SU-DHL-6 (cell line): ENCODE results near the gene SEMA6D.

ENCODE experiments used
- H2AFZ ChIP-seq: fragments of 200-600 bp; sonication (generic); 2 replicates; pipeline ENCODE4 v1.6.1; 2014; ENCODE audit warnings: low read depth, mild to moderate bottlenecking, moderate library complexity, mixed read lengths, antibody characterized with exemption, low read length; ENCODE audit not compliant: severe bottlenecking
- H3F3A ChIP-seq: fragments of 200-600 bp; shearing (Covaris generic); 2 replicates; pipeline ENCODE4 v1.6.0; 2016; ENCODE audit warnings: antibody characterized with exemption, mild to moderate bottlenecking; ENCODE audit not compliant: insufficient read depth
- H3K27ac ChIP-seq: fragments of 200-600 bp; sonication (generic); 2 replicates; pipeline ENCODE4 v1.5.1; 2016; ENCODE audit warnings: low read depth, mild to moderate bottlenecking, low read length, moderate library complexity, mixed read lengths
- H3K27me3 ChIP-seq: fragments of 200-600 bp; sonication (generic), shearing (Covaris generic); 2 replicates; pipeline ENCODE4 v1.6.0; 2014; ENCODE audit warnings: mild to moderate bottlenecking, low read length
- H3K36me3 ChIP-seq: fragments of 200-600 bp; sonication (generic); 2 replicates; pipeline ENCODE4 v1.6.1; 2014; ENCODE audit warnings: mild to moderate bottlenecking, low read length, mixed read lengths
- H3K4me2 ChIP-seq: fragments of 300-600, 200-600 bp; shearing (Covaris generic), sonication (generic); 2 replicates; pipeline ENCODE4 v1.6.0; 2014; ENCODE audit warnings: low read length, low read depth, mild to moderate bottlenecking; ENCODE audit not compliant: poor library complexity, severe bottlenecking
- H3K4me3 ChIP-seq: fragments of 200-600 bp; sonication (generic); 2 replicates; pipeline ENCODE4 v1.5.1; 2014; ENCODE audit warnings: antibody characterized with exemption, low read length, mild to moderate bottlenecking, mixed read lengths; ENCODE audit not compliant: insufficient read depth, poor library complexity, severe bottlenecking
- H3K79me2 ChIP-seq: fragments of 200-600 bp; sonication (generic); 2 replicates; pipeline ENCODE4 v1.6.1; 2014; ENCODE audit warnings: mild to moderate bottlenecking, low read length, moderate library complexity; ENCODE audit not compliant: insufficient read depth
- H3K9ac ChIP-seq: fragments of 200-600 bp; sonication (generic); 2 replicates; pipeline ENCODE4 v1.7.0; 2014; ENCODE audit warnings: mild to moderate bottlenecking, low read length
- H3K9me2 ChIP-seq: fragments of 200-600 bp; sonication (generic); replicated peaks from 2 replicates; pipeline ENCODE4 v1.6.1; 2014; ENCODE audit warnings: low read length; ENCODE audit not compliant: insufficient read depth
- H3K9me3 ChIP-seq: fragments of 200-600 bp; sonication (generic); 2 replicates; pipeline ENCODE4 v1.6.1; 2014; ENCODE audit warnings: low read length, mixed read lengths; ENCODE audit not compliant: insufficient read depth
- H4K20me1 ChIP-seq: fragments of 200-600 bp; sonication (generic); 2 replicates; pipeline ENCODE4 v1.6.1; 2014; ENCODE audit warnings: low read depth, mild to moderate bottlenecking, antibody characterized with exemption, low read length, moderate library complexity, mixed read lengths
- CTCF ChIP-seq: fragments of 200-600 bp; sonication (generic); IDR thresholded peaks from one replicate; pipeline ENCODE4 v1.5.1; 2017; ENCODE audit warnings: antibody characterized with exemption, mild to moderate bottlenecking, low read length, moderate library complexity; ENCODE audit not compliant: insufficient read depth, poor library complexity, severe bottlenecking
- EZH2phosphoT487 ChIP-seq: fragments of 200-600 bp; sonication (generic), shearing (Covaris generic); conservative IDR thresholded peaks from 2 replicates; pipeline ENCODE4 v1.6.1; 2018; ENCODE audit warnings: mild to moderate bottlenecking, antibody characterized with exemption, low read length, moderate library complexity, mixed read lengths

SEMA6D gene

GRCh38 chr15:47820747-47821319 is 103.5 kb downstream of the SEMA6D start:
- no peak overlapping the region for H3K4me3 ChIP-seq
- no peaks in the 10 kb centered on the region for H3K79me2 ChIP-seq
- no peaks in the 10 kb centered on the region for H3K27me3 ChIP-seq
- no peaks in the 10 kb centered on the region for H3K9me3 ChIP-seq
- H3K27ac ChIP-seq, result no peak overlapping the region
- H2AFZ ChIP-seq, result no peak overlapping the region
- H4K20me1 ChIP-seq, result no peaks in the 10 kb centered on the region
- no peaks in the 10 kb centered on the region for H3K36me3 ChIP-seq
- H3K9ac ChIP-seq, result no peak overlapping the region
- TF ChIP-seq EZH2phosphoT487, result no peak
- no peak for TF ChIP-seq CTCF
- H3F3A ChIP-seq, result no peaks in the 10 kb centered on the region
- no peak overlapping the region for H3K4me2 ChIP-seq
- 0 out of 2 replicates have a peak, but pooled peaks cover 4% of the 10 kb centered on the region for H3K9me2 ChIP-seq

- Histone ChIP-seq H3K9me2 (0 out of 2 replicates have a peak, but pooled peaks cover 4% of the 10 kb centered on the region), H3K4me3 (no peak overlapping the region), H4K20me1 (no peaks in the 10 kb centered on the region), H3K79me2 (no peaks in the 10 kb centered on the region), H3F3A (no peaks in the 10 kb centered on the region), H3K9ac (no peak overlapping the region), H3K27ac (no peak overlapping the region), H3K9me3 (no peaks in the 10 kb centered on the region), H3K27me3 (no peaks in the 10 kb centered on the region), H3K36me3 (no peaks in the 10 kb centered on the region), H2AFZ (no peak overlapping the region), H3K4me2 (no peak overlapping the region)
- TF ChIP-seq EZH2phosphoT487 (no peak), CTCF (no peak)
These were observed 104.7 kb downstream of the SEMA6D start for GRCh38 chr15:47822048-47822447.
